ENCODE data around the gene CHST5. TPM values are rescaled to one million over a fixed set of nuclear protein-coding genes. Genes with fewer than 3 reads are reported as not detected.

The CHST5 gene
- total RNA-seq, 4 donors from 2014 or later: 0.19 TPM; not detected in 3

DNA sequence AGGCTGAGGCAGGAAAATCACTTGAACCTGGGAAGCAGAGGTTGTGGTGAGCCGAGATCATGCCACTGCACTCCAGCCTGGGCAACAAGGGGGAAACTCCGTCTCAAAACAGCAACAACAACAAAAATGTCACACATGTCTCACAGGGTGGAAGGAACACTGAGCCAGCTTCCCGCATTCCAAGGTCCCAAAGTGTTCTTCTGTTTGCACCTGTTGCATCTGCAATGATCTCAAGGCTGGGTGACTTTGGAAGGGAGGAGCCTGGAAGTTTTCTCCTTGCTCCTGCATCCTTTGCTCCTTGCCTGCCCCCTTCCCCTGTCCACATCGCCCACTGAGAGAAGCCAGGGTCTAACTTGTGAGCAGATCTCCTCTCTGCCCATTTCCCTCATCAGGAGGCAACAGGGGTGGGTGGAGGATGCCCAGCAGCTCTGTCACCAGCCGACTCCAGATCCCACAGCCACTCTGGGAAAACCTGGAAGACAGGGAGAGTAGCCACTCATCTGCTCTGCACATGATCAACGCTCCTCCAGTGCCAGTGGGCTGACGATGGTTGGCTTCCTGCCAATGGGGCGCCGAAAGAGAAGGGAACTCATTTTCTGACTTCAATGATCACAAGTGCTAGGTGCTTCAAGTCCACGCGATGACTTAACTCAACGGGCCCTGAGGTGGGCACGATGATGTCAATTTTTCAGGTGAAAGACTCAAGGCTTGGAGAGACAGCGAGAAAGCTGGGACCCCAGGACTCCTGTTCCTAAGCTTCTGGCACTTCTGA lies 53.3 kb downstream of the CHST5 start:
- intact Hi-C loops (cut with DNase I): no loop called here
- Histone ChIP-seq H3K27ac (peak overlapping the region in 3 of 4 donors; percentile 71 to 82 (median 76)), H3K4me1 (peaks cover 4 to 52% (median 10%) of the 10 kb centered on the region in 3 donors), H3K27me3 (no peaks in the 10 kb centered on the region), H3K4me3 (no peak overlapping the region), H3K36me3 (no peaks in the 10 kb centered on the region), H3K9me3 (no peaks in the 10 kb centered on the region)
- DNase-seq: no peak
- TF ChIP-seq POLR2A (IDR thresholded peaks at IDR 0.05): no peak
- TF ChIP-seq, protein P1, sequence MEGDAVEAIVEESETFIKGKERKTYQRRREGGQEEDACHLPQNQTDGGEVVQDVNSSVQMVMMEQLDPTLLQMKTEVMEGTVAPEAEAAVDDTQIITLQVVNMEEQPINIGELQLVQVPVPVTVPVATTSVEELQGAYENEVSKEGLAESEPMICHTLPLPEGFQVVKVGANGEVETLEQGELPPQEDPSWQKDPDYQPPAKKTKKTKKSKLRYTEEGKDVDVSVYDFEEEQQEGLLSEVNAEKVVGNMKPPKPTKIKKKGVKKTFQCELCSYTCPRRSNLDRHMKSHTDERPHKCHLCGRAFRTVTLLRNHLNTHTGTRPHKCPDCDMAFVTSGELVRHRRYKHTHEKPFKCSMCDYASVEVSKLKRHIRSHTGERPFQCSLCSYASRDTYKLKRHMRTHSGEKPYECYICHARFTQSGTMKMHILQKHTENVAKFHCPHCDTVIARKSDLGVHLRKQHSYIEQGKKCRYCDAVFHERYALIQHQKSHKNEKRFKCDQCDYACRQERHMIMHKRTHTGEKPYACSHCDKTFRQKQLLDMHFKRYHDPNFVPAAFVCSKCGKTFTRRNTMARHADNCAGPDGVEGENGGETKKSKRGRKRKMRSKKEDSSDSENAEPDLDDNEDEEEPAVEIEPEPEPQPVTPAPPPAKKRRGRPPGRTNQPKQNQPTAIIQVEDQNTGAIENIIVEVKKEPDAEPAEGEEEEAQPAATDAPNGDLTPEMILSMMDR (IDR thresholded peaks at IDR 0.05): no peak
- WGBS, 2 donors: 61 to 87% methylated on average over 5 to 9 of the region's 14 CpGs

DNA sequence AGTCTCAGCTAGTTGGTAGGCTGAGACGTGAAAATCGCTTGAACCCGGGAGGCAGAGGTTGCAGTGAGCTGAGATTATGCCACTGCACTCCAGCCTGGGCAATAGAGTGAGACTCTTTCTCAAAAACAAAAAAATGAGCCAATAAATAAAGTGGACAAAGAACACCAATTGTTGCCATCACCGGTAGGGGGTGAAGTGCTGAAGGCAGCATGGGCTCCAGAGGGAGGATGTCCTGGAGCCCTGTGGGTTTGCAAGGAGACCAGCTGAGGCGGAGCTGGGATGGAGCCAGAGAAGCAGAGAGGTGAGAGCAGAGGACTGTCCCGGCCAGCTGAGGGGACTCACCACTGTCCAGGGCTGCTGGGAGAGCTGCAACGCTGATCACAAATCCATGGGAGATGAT lies 54.4 kb downstream of the CHST5 start:
- H3K36me3 ChIP-seq: no peaks in the 10 kb centered on the region
- no peaks in the 10 kb centered on the region for H3K9me3 ChIP-seq
- TF ChIP-seq POLR2A (IDR thresholded peaks at IDR 0.05): no peak
- TF ChIP-seq, protein P1 (IDR thresholded peaks at IDR 0.05): no peak
- 81 to 82% methylated on average over 7 of the region's 7 CpGs for WGBS, 2 donors
- intact Hi-C loops (cut with DNase I): no loop called here
- no peak for DNase-seq
- H3K4me3 ChIP-seq: no peak overlapping the region
- H3K4me1 ChIP-seq: peaks cover 4 to 47% (median 10%) of the 10 kb centered on the region in 3 donors
- H3K27me3 ChIP-seq: no peaks in the 10 kb centered on the region
- H3K27ac ChIP-seq: no peak overlapping the region

- DNase-seq: no peak
- Histone ChIP-seq H3K4me3 (no peak overlapping the region), H3K27me3 (no peaks in the 10 kb centered on the region), H3K27ac (no peak overlapping the region), H3K4me1 (peaks cover 0 to 32% (median 6%) of the 10 kb centered on the region in 3 donors), H3K9me3 (no peaks in the 10 kb centered on the region), H3K36me3 (no peaks in the 10 kb centered on the region)
- 95 to 98% methylated on average over 13 to 39 of the region's 47 CpGs for WGBS, 2 donors
- TF ChIP-seq, protein P1 (IDR thresholded peaks at IDR 0.05): no peak
- TF ChIP-seq POLR2A (IDR thresholded peaks at IDR 0.05): no peak
- intact Hi-C loops (cut with DNase I): loop anchor here (10.0 kb wide), 1 partner anchor 275 kb away; no protein-coding TSS in a partner anchor
Measured at GRCh38 chr16:75479421-75479990, 56.4 kb downstream of the CHST5 start.

Other genes starting within 250 kb of the CHST5 start
- gene CFDP1, start 102.6 kb downstream of the CHST5 start, total RNA-seq: 10 to 100 TPM; 32.8 to 55.8 (median 45.7) TPM
- gene TMEM170A, start 71.4 kb downstream of the CHST5 start, total RNA-seq: 10 to 100 TPM; 11.6 to 19.8 (median 14.6) TPM
- 1 to 10 TPM in 3 of 4 donors, under 1 TPM in 1; 0.97 to 6.9 (median 4.2) TPM for gene CHST6, start 40.7 kb downstream of the CHST5 start, total RNA-seq
- gene TMEM231, start 20.1 kb upstream of the CHST5 start, total RNA-seq: 1 to 10 TPM; 1.2 to 4.2 (median 1.9) TPM
- 10 to 100 TPM; 47.4 to 75.0 (median 65.2) TPM for gene GABARAPL2, start 30.3 kb upstream of the CHST5 start, total RNA-seq
- gene ADAT1, start 87.2 kb upstream of the CHST5 start, total RNA-seq: 10 to 100 TPM; 17.9 to 35.2 (median 25.3) TPM
- gene KARS1, start 111.6 kb upstream of the CHST5 start, total RNA-seq: 100 to 1,000 TPM in 3 of 4 donors, 10 to 100 TPM in 1; 85.7 to 130 (median 123) TPM
- gene TERF2IP, start 111.7 kb upstream of the CHST5 start, total RNA-seq: 10 to 100 TPM; 32.8 to 42.3 (median 36.3) TPM
- not detected for gene CPHXL2, start 140.9 kb upstream of the CHST5 start, total RNA-seq
- gene DUXB, start 165.4 kb upstream of the CHST5 start, total RNA-seq: not detected
- not detected for gene CPHXL, start 190.4 kb upstream of the CHST5 start, total RNA-seq

Measured in esophagus squamous epithelium (tissue), 5 donors.